Stomach smooth muscle (tissue), 2 donors: ENCODE data around the gene IZUMO1R.

Experiments
- H3K27ac ChIP-seq: one replicate; pipeline ENCODE4 v1.7.0; 2013; ENCODE audit warnings: mild to moderate bottlenecking, low read length, inconsistent platforms
- H3K27me3 ChIP-seq, 2 donors: one replicate each; pipeline ENCODE4 v1.7.0; 2013; ENCODE audit warnings: low read length in 2 of 2; ENCODE audit not compliant: insufficient read depth in 2 of 2, control insufficient read depth in 1 of 2
- H3K36me3 ChIP-seq, 2 donors: one replicate each; pipeline ENCODE4 v1.7.0; 2013; ENCODE audit warnings: low read length in 2 of 2; ENCODE audit not compliant: control insufficient read depth in 2 of 2, insufficient read depth in 2 of 2
- H3K4me1 ChIP-seq: one replicate; pipeline ENCODE4 v1.7.0; 2013; ENCODE audit warnings: low read length; ENCODE audit not compliant: control insufficient read depth, insufficient read depth
- H3K4me3 ChIP-seq, 2 donors: one replicate each; pipeline ENCODE4 v1.7.0; 2013; ENCODE audit warnings: low read length in 2 of 2
- H3K9ac ChIP-seq, 2 donors: one replicate each; pipeline ENCODE4 v1.7.0; 2013; ENCODE audit warnings: low read length in 2 of 2, mild to moderate bottlenecking in 1 of 2
- H3K9me3 ChIP-seq, 2 donors: one replicate each; pipeline ENCODE4 v1.7.0; 2013; ENCODE audit warnings: low read length in 2 of 2; ENCODE audit not compliant: control insufficient read depth in 2 of 2
- donor health status: healthy.
- donor health status: Pancreatic carcinoma.

IZUMO1R gene

DNA sequence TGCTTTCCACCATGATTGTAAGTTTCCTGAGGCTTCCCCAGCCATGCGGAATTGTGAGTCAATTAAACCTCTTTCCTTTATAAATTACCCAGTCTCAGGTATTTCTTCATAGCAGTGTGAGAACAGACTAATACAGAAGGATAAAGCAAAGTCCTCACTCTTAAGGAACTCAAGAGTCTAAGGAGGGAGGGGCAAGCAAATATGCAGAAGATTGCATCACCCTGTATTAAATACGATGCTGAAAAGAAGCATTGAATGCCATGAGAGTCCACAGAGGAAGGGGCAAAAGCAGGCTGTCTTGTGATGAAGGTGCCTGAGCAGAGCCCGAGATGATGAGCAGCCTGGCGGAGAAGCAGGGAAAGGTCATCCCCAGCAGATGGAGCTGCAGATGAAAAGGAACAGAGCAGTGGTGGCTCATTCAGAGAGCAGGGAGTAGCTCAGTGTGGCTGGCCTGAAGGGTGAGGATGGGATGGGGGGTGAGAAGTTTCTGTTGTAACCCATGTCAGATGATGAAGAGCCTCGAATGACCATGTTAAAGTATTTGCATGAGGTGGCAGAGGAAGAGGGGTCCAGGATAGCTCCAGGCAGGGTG lies 6.3 kb upstream of the IZUMO1R start:
- Histone ChIP-seq H3K9me3 (peaks cover 0 to 2% of the 10 kb centered on the region in 2 donors), H3K27ac (no peak overlapping the region), H3K36me3 (no peaks in the 10 kb centered on the region), H3K27me3 (no peaks in the 10 kb centered on the region), H3K4me3 (no peak overlapping the region), H3K9ac (no peak overlapping the region), H3K4me1 (no peaks in the 10 kb centered on the region)

DNA sequence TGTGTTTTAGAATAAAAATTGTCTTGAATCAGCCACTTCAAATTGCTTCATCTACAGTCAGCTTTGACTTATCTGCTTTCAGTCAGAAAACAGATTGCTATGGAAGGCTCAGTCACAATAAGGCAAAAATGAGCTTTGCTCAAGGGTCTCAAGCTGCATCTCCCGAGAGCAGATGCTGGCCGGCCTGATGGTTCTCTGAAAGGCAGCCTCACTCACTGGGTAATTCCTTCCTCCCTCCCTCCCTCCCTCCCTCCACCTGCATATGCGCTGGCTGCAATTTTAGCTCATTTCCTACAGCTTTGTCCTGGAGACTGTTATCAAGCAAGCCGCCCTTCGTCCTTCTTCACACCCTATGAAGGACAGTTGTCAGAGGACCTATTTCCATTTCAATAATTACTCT lies 1.6 kb upstream of the IZUMO1R start:
- H3K9me3 ChIP-seq = no peaks in the 10 kb centered on the region
- H3K4me1 ChIP-seq = no peaks in the 10 kb centered on the region
- H3K27ac ChIP-seq = no peak overlapping the region
- H3K27me3 ChIP-seq = no peaks in the 10 kb centered on the region
- no peak overlapping the region for H3K9ac ChIP-seq
- no peaks in the 10 kb centered on the region for H3K36me3 ChIP-seq
- no peak overlapping the region for H3K4me3 ChIP-seq

DNA sequence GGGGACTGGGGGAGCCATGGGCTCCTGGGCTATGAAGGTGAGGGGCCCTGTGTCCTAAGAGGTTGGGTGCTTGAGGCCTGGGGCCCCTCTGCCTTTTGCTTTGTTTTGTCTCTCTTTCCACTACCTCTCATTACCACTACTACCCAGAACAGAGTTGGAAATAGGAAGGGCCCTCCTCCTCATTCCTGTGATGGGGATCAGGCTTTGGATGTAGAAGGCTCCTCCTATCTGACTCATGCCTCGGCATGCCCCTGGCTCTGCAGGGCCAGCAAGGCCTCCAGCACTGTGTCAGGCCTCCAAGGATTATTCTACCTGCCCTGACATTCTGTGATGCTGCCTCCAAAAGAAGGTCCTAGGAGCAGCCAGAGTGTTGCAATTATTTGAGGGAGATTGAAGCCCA lies 766 bp downstream of the IZUMO1R start:
- no peak overlapping the region for H3K4me3 ChIP-seq
- H3K36me3 ChIP-seq = no peaks in the 10 kb centered on the region
- H3K27ac ChIP-seq = no peak overlapping the region
- no peak overlapping the region for H3K9ac ChIP-seq
- no peaks in the 10 kb centered on the region for H3K9me3 ChIP-seq
- H3K27me3 ChIP-seq = no peaks in the 10 kb centered on the region
- H3K4me1 ChIP-seq = no peaks in the 10 kb centered on the region

DNA sequence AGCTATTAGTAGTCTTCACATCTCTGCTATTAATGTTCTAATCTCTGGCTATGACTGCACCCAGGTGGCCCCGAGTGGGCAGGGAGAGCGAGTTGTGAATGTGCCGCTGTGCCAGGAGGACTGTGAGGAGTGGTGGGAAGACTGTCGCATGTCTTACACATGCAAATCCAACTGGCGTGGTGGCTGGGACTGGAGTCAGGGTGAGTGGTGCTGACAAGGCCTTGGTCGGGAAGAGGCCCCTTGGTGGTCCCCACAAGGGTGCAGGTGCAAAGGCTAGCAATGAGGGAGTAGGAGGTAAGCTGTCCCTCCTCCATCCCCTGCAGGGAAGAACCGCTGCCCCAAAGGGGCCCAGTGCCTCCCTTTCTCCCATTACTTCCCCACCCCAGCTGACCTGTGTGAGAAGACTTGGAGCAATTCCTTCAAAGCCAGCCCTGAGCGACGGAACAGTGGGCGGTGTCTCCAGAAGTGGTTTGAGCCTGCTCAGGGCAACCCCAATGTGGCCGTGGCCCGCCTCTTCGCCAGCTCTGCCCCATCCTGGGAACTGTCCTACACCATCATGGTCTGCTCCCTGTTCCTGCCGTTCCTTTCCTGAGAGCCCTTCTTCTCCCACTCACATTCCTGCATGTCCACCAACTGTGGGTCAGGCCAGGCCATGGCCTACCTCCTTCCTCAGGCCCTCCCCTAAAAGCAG lies 2.9 kb downstream of the IZUMO1R start:
- Histone ChIP-seq H3K4me1 (peaks cover 6% of the 10 kb centered on the region), H3K36me3 (no peaks in the 10 kb centered on the region), H3K27me3 (no peaks in the 10 kb centered on the region), H3K27ac (no peak overlapping the region), H3K4me3 (no peak overlapping the region), H3K9ac (no peak overlapping the region), H3K9me3 (no peaks in the 10 kb centered on the region)

DNA sequence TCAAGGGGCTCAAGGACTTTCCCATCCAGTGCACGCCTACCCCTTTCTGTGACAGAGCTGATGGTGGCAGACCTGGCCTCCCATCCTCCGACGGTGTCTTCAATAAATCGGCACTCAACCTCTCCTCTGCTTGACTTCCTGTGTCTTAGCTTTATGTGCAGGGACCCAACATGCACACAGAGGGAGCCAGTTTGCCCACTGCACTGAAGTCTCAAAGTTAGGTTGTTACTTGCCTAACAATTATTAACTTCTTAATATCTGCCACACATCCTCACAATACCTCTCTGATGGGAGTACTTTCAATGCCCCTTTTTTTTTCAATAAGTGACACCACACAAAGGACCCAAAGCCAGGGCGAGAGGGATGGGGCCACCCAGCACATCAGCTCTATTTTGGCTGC lies 3.6 kb downstream of the IZUMO1R start:
- H3K9ac ChIP-seq = no peak overlapping the region
- H3K9me3 ChIP-seq = no peaks in the 10 kb centered on the region
- no peaks in the 10 kb centered on the region for H3K36me3 ChIP-seq
- no peaks in the 10 kb centered on the region for H3K27me3 ChIP-seq
- H3K27ac ChIP-seq = no peak overlapping the region
- no peak overlapping the region for H3K4me3 ChIP-seq
- H3K4me1 ChIP-seq = peaks cover 6% of the 10 kb centered on the region

DNA sequence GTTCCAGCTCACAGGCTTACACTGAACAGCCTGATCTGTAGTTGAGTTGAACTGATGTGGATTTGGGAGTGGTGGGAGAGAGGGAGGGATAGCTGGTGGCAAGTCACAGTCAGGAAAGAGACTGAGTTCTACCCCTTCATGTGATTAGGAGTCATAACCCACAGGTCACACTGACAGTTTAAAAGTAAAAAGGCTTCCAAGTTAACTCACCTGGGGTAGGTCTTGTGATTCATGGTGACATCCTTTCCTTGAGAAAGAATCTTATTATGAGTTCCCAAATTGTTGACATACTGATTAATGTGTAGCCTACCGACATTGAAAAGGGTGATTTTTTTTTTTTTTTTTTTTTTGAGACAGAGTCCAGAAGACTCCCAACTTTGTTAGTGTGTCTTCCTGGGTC lies 5.4 kb downstream of the IZUMO1R start:
- Histone ChIP-seq H3K27ac (no peak overlapping the region), H3K4me3 (no peak overlapping the region), H3K4me1 (peaks cover 6% of the 10 kb centered on the region), H3K9ac (no peak overlapping the region), H3K9me3 (no peaks in the 10 kb centered on the region), H3K27me3 (no peaks in the 10 kb centered on the region), H3K36me3 (no peaks in the 10 kb centered on the region)

DNA sequence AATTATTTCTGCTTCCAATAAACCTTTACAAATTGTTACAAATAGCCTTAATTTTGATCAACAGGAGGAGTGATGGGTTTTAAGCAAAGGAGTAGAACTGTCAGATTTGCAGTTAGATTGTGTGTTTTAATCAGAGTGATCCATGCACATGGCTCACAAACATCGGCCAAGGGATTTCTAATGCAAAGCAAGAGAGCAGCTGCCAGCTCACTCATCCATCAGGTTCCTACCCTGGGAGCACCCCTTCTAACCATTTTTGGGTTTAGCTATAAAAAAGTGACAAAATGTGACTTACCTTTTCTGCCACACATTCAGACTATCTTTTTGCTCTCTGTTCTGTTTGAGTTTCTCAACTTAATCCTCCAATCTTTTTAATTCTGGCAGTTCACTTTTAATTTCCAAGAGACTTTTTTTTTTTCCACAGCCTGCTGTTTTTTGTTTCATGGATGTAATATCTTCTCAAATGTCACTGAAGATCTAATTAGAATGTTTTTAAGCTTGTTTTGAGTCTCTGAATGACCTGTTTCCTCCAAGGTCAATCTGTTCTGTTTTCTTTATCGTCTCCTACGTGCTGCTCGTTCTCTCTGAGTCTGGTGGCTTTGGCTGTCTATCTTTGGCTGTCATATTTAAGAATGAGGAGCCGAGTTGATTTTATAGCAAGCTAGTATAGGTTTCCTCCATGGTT lies 6.0 kb downstream of the IZUMO1R start:
- Histone ChIP-seq H3K27me3 (no peaks in the 10 kb centered on the region), H3K27ac (no peak overlapping the region), H3K4me3 (no peak overlapping the region), H3K4me1 (peaks cover 6% of the 10 kb centered on the region), H3K36me3 (no peaks in the 10 kb centered on the region), H3K9me3 (no peaks in the 10 kb centered on the region), H3K9ac (no peak overlapping the region)

DNA sequence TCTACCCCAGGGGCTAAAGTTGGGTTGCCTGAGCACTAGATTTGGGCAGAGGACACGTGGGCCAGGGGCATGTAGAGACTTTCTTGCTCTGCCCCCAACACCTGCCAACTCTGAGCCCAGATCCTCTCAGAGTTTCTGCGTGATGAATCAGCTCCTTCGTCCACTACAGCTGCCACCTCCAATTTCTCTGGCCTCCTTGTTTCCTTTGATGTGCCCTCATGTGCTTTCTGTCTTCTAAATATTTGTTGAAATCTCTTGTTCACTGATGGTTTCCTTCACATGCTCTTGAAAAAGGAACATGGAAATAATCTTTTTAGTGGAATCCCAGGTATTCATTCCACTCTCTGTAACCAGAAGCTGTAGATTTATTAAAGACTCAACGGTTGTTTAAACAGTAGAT lies 8.0 kb downstream of the IZUMO1R start:
- H3K27ac ChIP-seq = no peak overlapping the region
- no peak overlapping the region for H3K9ac ChIP-seq
- H3K36me3 ChIP-seq = no peaks in the 10 kb centered on the region
- H3K9me3 ChIP-seq = no peaks in the 10 kb centered on the region
- no peaks in the 10 kb centered on the region for H3K27me3 ChIP-seq
- peaks cover 9% of the 10 kb centered on the region for H3K4me1 ChIP-seq
- H3K4me3 ChIP-seq = no peak overlapping the region

DNA sequence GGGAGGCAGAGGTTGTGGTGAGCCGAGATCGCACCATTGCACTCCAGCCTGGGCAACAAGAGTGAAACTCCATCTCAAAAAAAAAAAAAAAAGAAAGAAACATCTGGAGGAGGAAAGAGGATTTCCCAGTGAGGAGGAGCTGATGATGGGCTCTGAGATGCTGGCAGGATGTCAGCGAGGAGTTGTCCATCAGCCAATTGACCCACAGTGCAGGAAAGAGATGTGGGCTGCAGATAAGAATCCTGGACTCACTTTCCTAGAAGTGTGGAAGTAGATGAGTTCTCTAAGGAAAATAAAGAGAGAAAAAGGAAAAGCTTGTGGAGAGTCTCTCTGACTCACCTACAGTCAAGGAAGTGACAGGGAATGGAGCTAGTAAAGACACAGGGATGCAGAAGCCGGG lies 9.7 kb downstream of the IZUMO1R start:
- Histone ChIP-seq H3K9me3 (no peaks in the 10 kb centered on the region), H3K4me1 (peaks cover 9% of the 10 kb centered on the region), H3K27ac (no peak overlapping the region), H3K9ac (no peak overlapping the region), H3K4me3 (no peak overlapping the region), H3K36me3 (no peaks in the 10 kb centered on the region), H3K27me3 (no peaks in the 10 kb centered on the region)

DNA sequence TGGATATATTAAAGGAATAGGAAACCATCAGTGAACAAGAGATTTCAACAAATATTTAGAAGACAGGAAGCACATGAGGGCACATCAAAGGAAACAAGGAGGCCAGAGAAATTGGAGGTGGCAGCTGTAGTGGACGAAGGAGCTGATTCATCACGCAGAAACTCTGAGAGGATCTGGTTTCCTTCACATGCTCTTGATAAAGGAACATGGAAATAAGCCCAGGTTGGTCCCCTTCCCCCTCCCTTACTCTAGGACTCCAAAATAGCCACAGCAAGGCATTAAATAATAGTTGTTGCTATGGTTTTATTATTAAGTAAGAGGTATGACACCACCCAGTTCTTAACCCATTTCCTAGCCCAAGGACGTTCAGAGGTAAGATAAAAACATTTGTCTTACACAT lies 11.3 kb downstream of the IZUMO1R start:
- no peak overlapping the region for H3K27ac ChIP-seq

DNA sequence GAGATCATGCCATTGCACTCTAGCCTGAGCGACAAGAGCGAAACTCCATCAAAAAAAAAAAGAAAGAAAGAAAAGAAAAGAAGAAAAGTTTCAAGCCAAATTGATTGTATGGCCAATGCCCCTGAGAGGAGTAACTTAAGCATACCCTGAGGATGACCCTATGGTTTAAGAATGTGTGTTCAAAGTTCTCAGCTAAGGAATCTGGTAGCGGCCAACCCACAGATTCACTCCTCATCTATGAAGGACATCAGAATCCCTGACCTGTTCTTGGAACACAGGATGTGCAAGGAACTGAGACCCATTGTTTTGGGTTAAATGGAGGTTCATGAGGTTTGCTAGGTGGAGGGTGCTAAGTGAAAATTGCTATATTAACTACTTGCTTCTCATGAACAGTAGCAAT lies 18.1 kb downstream of the IZUMO1R start:
- no peak overlapping the region for H3K4me3 ChIP-seq
- H3K27me3 ChIP-seq = no peaks in the 10 kb centered on the region
- peaks cover 3 to 7% of the 10 kb centered on the region in 2 donors for H3K9me3 ChIP-seq
- no peak overlapping the region for H3K9ac ChIP-seq
- H3K36me3 ChIP-seq = no peaks in the 10 kb centered on the region
- H3K4me1 ChIP-seq = no peaks in the 10 kb centered on the region
- no peak overlapping the region for H3K27ac ChIP-seq

More for the DNA sequence above, 11.3 kb downstream of the IZUMO1R start:
- Histone ChIP-seq H3K9ac (no peak overlapping the region), H3K9me3 (no peaks in the 10 kb centered on the region), H3K36me3 (no peaks in the 10 kb centered on the region), H3K4me3 (no peak overlapping the region), H3K4me1 (peaks cover 9% of the 10 kb centered on the region), H3K27me3 (no peaks in the 10 kb centered on the region)
